K562 (cell line): ENCODE results near the gene WDR93. TPM values are rescaled to one million over a fixed set of nuclear protein-coding genes. Genes with fewer than 3 reads are reported as not detected.

Source experiments
- CREB1 ChIP-seq, 2 experiments: sonication (generic) in 1 of 2; formaldehyde crosslinking in 1 of 2; IDR thresholded peaks; 2 replicates each; pipeline versions ENCODE4 v1.6.1 to v1.8.0; 2012 to 2022; ENCODE audit warnings: inconsistent platforms in 1 of 2, mild to moderate bottlenecking in 1 of 2, missing genetic modification reagents in 1 of 2, moderate library complexity in 1 of 2
- HDAC8 ChIP-seq: fragments of 450-650 bp; IDR thresholded peaks from 2 replicates; pipeline ENCODE4 v1.6.1; 2016; ENCODE audit warnings: mild to moderate bottlenecking, missing genetic modification characterization, moderate library complexity, missing compliant biosample characterization
- KHSRP ChIP-seq: fragments of 450-650 bp; IDR thresholded peaks from 2 replicates; pipeline ENCODE4 v1.6.1; 2017
- MAFG ChIP-seq: fragments of 450-650 bp; conservative IDR thresholded peaks from 2 replicates; pipeline ENCODE4 v1.6.1; 2016; ENCODE audit warnings: missing genetic modification characterization, missing compliant biosample characterization
- NCOA2 ChIP-seq, 2 experiments: fragments of 450-650 bp; IDR thresholded peaks; 2 replicates each; pipeline ENCODE4 v1.6.1; 2018; ENCODE audit warnings: mild to moderate bottlenecking in 2 of 2, moderate library complexity in 1 of 2; ENCODE audit not compliant: partially characterized antibody in 2 of 2
- PHF21A ChIP-seq: fragments of 450-650 bp; IDR thresholded peaks from 2 replicates; pipeline ENCODE4 v1.6.1; 2017; ENCODE audit warnings: low read depth, borderline replicate concordance
- PTTG1 ChIP-seq: fragments of 450-650 bp; IDR thresholded peaks from 2 replicates; pipeline ENCODE4 v1.6.1; 2016; ENCODE audit warnings: low read depth, mild to moderate bottlenecking, missing genetic modification characterization, missing compliant biosample characterization
- SMARCC2 ChIP-seq: fragments of 450-650 bp; IDR thresholded peaks from 2 replicates; pipeline ENCODE4 v1.6.1; 2017; ENCODE audit warnings: antibody characterized with exemption, moderate library complexity, mild to moderate bottlenecking, low read depth
- TCF7 ChIP-seq: sonication (generic); IDR thresholded peaks from 2 replicates; pipeline ENCODE4 v1.6.1; 2016; ENCODE audit warnings: antibody characterized with exemption, borderline replicate concordance
- XRCC5 ChIP-seq: fragments of 200-400 bp; formaldehyde crosslinking; IDR thresholded peaks from 2 replicates; pipeline ENCODE4 v1.6.1; 2017; ENCODE audit warnings: low read depth, mild to moderate bottlenecking, low read length
- YBX1 ChIP-seq: fragments of 450-650 bp; IDR thresholded peaks from 2 replicates; pipeline ENCODE4 v1.7.1; 2016; ENCODE audit warnings: mild to moderate bottlenecking
- ZFX ChIP-seq: sonication (generic); formaldehyde crosslinking; IDR thresholded peaks from 2 replicates; pipeline ENCODE4 v1.8.0; 2022; ENCODE audit warnings: mild to moderate bottlenecking, missing genetic modification reagents, moderate library complexity
- ZNF143 ChIP-seq: sonication (generic); formaldehyde crosslinking; IDR thresholded peaks from 2 replicates; pipeline ENCODE4 v1.9.0; 2022; ENCODE audit warnings: mild to moderate bottlenecking, missing genetic modification reagents
- ZNF224 ChIP-seq: sonication (generic); formaldehyde crosslinking; IDR thresholded peaks from 2 replicates; pipeline ENCODE4 v1.8.0; 2022; ENCODE audit warnings: mild to moderate bottlenecking, missing genetic modification reagents
- ZNF507 ChIP-seq: conservative IDR thresholded peaks from 2 replicates; pipeline ENCODE4 v1.6.1; 2017; ENCODE audit warnings: missing genetic modification characterization, missing compliant biosample characterization
- ZNF695 ChIP-seq: fragments of 450-650 bp; formaldehyde crosslinking; IDR thresholded peaks from 2 replicates; pipeline ENCODE4 v1.4.0; 2020; ENCODE audit warnings: mild to moderate bottlenecking, moderate library complexity
- ZNF707 ChIP-seq: fragments of 250-450 bp; sonication (Bioruptor Pico); conservative IDR thresholded peaks from 2 replicates; pipeline ENCODE4 v1.8.0; 2022; ENCODE audit warnings: inconsistent platforms, mild to moderate bottlenecking, moderate library complexity
- polyA plus RNA-seq, 8 experiments: library from polyadenylated mRNA; depleted of rRNA in 4 of 8; stranded (reverse) in 5 of 8; unstranded in 3 of 8; fragments of >200 nt; fragmentation: Nextera tagmentation in 2 of 8; fragmentation: Illumina TruSeq in 1 of 8; extraction: Ambion mirVana in 2 of 8; extraction: Trizol in 1 of 8; gene quantifications; 2 replicates each; pipeline versions ENCODE4 v1.2.1 to v1.2.3, GENCODE V29; 2011 to 2014; ENCODE audit warnings: inconsistent platforms in 1 of 8, missing spikeins in 1 of 8
- total RNA-seq, 7 experiments: library from RNA; depleted of rRNA in 6 of 7; stranded (reverse); fragments of >200 nt in 6 of 7; fragmentation: Illumina TruSeq in 2 of 7; extraction: Trizol in 2 of 7; gene quantifications; 2 replicates each; pipeline versions ENCODE4 v1.2.1 to v1.2.3, GENCODE V29; 2011 to 2021; ENCODE audit warnings: low replicate concordance in 1 of 7
- TF ChIP-seq, protein P1 (sequence below): fragments of 250-450 bp; sonication (Bioruptor Pico); IDR thresholded peaks from 2 replicates; pipeline ENCODE4 v1.5.0; 2020; ENCODE audit warnings: mild to moderate bottlenecking, borderline replicate concordance
- TF ChIP-seq, protein P2 (sequence below): fragments of 250-450 bp; sonication (Bioruptor Pico); IDR thresholded peaks from 2 replicates; pipeline ENCODE4 v1.8.0; 2022; ENCODE audit warnings: inconsistent platforms, mild to moderate bottlenecking, moderate library complexity, borderline replicate concordance
- TF ChIP-seq, protein P3 (sequence below): fragments of 250-450 bp; sonication (Bioruptor Pico); IDR thresholded peaks from 2 replicates; pipeline ENCODE4 v1.5.1; 2021; ENCODE audit warnings: mild to moderate bottlenecking
- TF ChIP-seq, protein P4 (sequence below): sonication (generic); formaldehyde crosslinking; IDR thresholded peaks from 2 replicates; pipeline ENCODE4 v1.8.0; 2022; ENCODE audit warnings: missing genetic modification reagents, mild to moderate bottlenecking, moderate library complexity, borderline replicate concordance
- TF ChIP-seq, protein P5 (sequence below): fragments of 250-450 bp; sonication (Bioruptor Pico); IDR thresholded peaks from 2 replicates; pipeline ENCODE4 v1.8.0; 2021; ENCODE audit warnings: moderate library complexity, mild to moderate bottlenecking, inconsistent platforms

Gene WDR93
- total and polyA plus RNA-seq, 9 of the 15 experiments (the other 6 are each of a cell fraction or from before 2014, with no cell fraction given) = not detected

DNA sequence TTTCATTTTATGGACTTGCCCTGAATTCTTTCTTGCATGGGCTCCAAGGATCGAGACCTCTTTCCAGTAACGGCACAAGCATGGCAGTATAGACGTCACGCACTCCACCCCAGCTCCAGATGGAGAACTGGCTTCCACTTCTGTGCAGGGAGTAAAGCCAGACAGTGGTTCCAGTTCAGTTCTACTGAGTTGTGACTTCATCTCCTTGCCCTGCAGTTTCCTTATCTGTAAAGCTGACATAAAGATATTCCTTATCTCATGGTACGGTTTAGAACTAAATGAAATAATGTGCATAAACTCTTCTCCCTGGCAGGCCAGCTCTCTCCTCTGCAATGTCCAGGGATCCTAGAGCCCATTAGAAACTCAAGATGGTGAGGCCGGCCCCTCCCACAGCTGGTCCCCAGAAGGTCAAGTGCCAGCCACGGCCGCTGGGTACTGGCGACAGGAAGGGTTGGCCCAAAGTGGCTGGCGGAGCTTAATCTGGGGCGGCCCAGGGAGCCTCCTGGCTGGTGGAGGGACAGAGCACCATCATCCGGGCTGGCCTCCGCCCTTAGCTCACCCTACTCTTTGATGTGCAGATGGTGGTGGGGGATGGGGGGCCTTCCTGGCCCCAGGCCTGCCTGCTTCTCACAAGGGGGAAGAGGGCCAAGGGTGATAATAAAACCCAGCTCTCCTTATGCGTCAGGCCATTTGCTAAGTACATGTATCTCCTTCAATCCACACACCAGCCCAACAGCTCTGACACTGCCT lies 92.7 kb downstream of the WDR93 start (continued):
- TF ChIP-seq TCF7 (peak; percentile 94), ZNF143 (no peak), PHF21A (no peak), NCOA2 (IDR thresholded peaks at IDR 0.05; ENCODE audit: partially characterized antibody in 2 of 2) (no peak), ZNF507 (tag) (no peak), XRCC5 (0 out of 2 replicates have a peak, but pooled peaks have one; percentile 35), HDAC8 (tag) (no peak), YBX1 (no peak), ZNF695 (0 out of 2 replicates have a peak, but pooled peaks have one; percentile 22), ZFX (CRISPR knock-in tag) (peak; percentile 33), CREB1 (IDR thresholded peaks at IDR 0.05) (no peak), CREB1 (CRISPR knock-in tag; IDR thresholded peaks at IDR 0.05) (0 out of 2 replicates have a peak, but pooled peaks have one; percentile 15), KHSRP (no peak), ZNF707 (CRISPR knock-in tag) (no peak), MAFG (tag) (no peak), ZNF224 (no peak), PTTG1 (tag) (no peak), SMARCC2 (no peak)
- TF ChIP-seq, protein P1, sequence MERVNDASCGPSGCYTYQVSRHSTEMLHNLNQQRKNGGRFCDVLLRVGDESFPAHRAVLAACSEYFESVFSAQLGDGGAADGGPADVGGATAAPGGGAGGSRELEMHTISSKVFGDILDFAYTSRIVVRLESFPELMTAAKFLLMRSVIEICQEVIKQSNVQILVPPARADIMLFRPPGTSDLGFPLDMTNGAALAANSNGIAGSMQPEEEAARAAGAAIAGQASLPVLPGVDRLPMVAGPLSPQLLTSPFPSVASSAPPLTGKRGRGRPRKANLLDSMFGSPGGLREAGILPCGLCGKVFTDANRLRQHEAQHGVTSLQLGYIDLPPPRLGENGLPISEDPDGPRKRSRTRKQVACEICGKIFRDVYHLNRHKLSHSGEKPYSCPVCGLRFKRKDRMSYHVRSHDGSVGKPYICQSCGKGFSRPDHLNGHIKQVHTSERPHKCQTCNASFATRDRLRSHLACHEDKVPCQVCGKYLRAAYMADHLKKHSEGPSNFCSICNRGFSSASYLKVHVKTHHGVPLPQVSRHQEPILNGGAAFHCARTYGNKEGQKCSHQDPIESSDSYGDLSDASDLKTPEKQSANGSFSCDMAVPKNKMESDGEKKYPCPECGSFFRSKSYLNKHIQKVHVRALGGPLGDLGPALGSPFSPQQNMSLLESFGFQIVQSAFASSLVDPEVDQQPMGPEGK (CRISPR knock-in tag) = no peak
- TF ChIP-seq, protein P2, sequence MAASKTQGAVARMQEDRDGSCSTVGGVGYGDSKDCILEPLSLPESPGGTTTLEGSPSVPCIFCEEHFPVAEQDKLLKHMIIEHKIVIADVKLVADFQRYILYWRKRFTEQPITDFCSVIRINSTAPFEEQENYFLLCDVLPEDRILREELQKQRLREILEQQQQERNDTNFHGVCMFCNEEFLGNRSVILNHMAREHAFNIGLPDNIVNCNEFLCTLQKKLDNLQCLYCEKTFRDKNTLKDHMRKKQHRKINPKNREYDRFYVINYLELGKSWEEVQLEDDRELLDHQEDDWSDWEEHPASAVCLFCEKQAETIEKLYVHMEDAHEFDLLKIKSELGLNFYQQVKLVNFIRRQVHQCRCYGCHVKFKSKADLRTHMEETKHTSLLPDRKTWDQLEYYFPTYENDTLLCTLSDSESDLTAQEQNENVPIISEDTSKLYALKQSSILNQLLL (CRISPR knock-in tag) = no peak
- TF ChIP-seq, protein P3, sequence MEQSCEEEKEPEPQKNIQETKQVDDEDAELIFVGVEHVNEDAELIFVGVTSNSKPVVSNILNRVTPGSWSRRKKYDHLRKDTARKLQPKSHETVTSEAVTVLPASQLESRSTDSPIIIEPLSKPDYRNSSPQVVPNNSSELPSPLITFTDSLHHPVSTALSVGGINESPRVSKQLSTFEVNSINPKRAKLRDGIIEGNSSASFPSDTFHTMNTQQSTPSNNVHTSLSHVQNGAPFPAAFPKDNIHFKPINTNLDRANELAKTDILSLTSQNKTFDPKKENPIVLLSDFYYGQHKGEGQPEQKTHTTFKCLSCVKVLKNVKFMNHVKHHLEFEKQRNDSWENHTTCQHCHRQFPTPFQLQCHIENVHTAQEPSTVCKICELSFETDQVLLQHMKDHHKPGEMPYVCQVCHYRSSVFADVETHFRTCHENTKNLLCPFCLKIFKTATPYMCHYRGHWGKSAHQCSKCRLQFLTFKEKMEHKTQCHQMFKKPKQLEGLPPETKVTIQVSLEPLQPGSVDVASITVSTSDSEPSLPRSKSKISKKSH (CRISPR knock-in tag) = no peak
- TF ChIP-seq, protein P4, sequence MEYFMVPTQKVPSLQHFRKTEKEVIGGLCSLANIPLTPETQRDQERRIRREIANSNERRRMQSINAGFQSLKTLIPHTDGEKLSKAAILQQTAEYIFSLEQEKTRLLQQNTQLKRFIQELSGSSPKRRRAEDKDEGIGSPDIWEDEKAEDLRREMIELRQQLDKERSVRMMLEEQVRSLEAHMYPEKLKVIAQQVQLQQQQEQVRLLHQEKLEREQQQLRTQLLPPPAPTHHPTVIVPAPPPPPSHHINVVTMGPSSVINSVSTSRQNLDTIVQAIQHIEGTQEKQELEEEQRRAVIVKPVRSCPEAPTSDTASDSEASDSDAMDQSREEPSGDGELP (CRISPR knock-in tag) = peak; percentile 76
- TF ChIP-seq, protein P5, sequence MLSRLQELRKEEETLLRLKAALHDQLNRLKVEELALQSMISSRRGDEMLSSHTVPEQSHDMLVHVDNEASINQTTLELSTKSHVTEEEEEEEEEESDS (CRISPR knock-in tag) = no peak
